Trophoblast cell (in vitro differentiated cells and primary cell): ENCODE data around the gene ST7.
"Not testable (repeated sequence)": the region's sequence is repeated elsewhere in the genome, so short reads cannot be mapped to it uniquely, and the experiment has no call there.

Experiments
- DNase-seq, 2 donors: peaks; one replicate each; pipeline ENCODE4 v3.0.0-alpha.2; 2016
- H2AFZ ChIP-seq: 2 replicates; pipeline ENCODE4 v1.6.1; 2013; ENCODE audit warnings: low read length, moderate library complexity, mild to moderate bottlenecking; ENCODE audit not compliant: insufficient read depth, poor library complexity
- H2AK5ac ChIP-seq: 2 replicates; pipeline ENCODE4 v1.6.1; 2013; ENCODE audit warnings: mild to moderate bottlenecking, low read length
- H2BK120ac ChIP-seq: 2 replicates; pipeline ENCODE4 v1.6.1; 2013; ENCODE audit warnings: low read length, mild to moderate bottlenecking, moderate library complexity; ENCODE audit not compliant: insufficient read depth, poor library complexity
- H2BK12ac ChIP-seq: 2 replicates; pipeline ENCODE4 v1.6.1; 2013; ENCODE audit warnings: mild to moderate bottlenecking, low read length, moderate library complexity
- H2BK5ac ChIP-seq: 2 replicates; pipeline ENCODE4 v1.6.1; 2013; ENCODE audit warnings: low read length, low read depth, moderate library complexity, mild to moderate bottlenecking; ENCODE audit not compliant: poor library complexity
- H3K14ac ChIP-seq: 2 replicates; pipeline ENCODE4 v1.6.1; 2013; ENCODE audit warnings: mild to moderate bottlenecking, low read length
- H3K18ac ChIP-seq: 2 replicates; pipeline ENCODE4 v1.6.1; 2013; ENCODE audit warnings: mild to moderate bottlenecking, low read length
- H3K23ac ChIP-seq: 2 replicates; pipeline ENCODE4 v1.6.1; 2013; ENCODE audit warnings: low read length
- H3K27ac ChIP-seq: 2 replicates; pipeline ENCODE4 v1.5.1; 2013; ENCODE audit warnings: low read depth, mild to moderate bottlenecking, inconsistent platforms, low read length, moderate library complexity
- H3K27me3 ChIP-seq: 2 replicates; pipeline ENCODE4 v1.6.1; 2013; ENCODE audit warnings: inconsistent platforms, mild to moderate bottlenecking, low read length, moderate library complexity; ENCODE audit not compliant: insufficient read depth
- H3K36me3 ChIP-seq, 2 experiments: 1 replicate in 1 of 2; 2 replicates in 1 of 2; pipeline ENCODE4 v1.6.1; 2013; ENCODE audit warnings: low read length in 2 of 2, mild to moderate bottlenecking in 2 of 2, moderate library complexity in 1 of 2; ENCODE audit not compliant: insufficient read depth in 2 of 2, control insufficient read depth in 1 of 2
- H3K4ac ChIP-seq: 2 replicates; pipeline ENCODE4 v1.6.1; 2013; ENCODE audit warnings: low read depth, mild to moderate bottlenecking, low read length, moderate library complexity
- H3K4me1 ChIP-seq, 2 experiments: 1 replicate in 1 of 2; 2 replicates in 1 of 2; pipeline ENCODE4 v1.6.1; 2013; ENCODE audit warnings: low read length in 2 of 2, mild to moderate bottlenecking in 2 of 2, moderate library complexity in 1 of 2; ENCODE audit not compliant: insufficient read depth in 2 of 2, control insufficient read depth in 1 of 2
- H3K4me2 ChIP-seq: 2 replicates; pipeline ENCODE4 v1.6.1; 2013; ENCODE audit warnings: inconsistent platforms, mild to moderate bottlenecking, low read length, moderate library complexity
- H3K4me3 ChIP-seq: 2 replicates; pipeline ENCODE4 v1.5.1; 2013; ENCODE audit warnings: mild to moderate bottlenecking, low read depth, low read length, inconsistent platforms
- H3K79me1 ChIP-seq: one replicate; pipeline ENCODE4 v1.6.1; 2013; ENCODE audit warnings: low read length
- H3K79me2 ChIP-seq: 2 replicates; pipeline ENCODE4 v1.6.1; 2013; ENCODE audit warnings: low read length, mild to moderate bottlenecking; ENCODE audit not compliant: control insufficient read depth, insufficient read depth, poor library complexity
- H3K9ac ChIP-seq: 2 replicates; pipeline ENCODE4 v1.6.1; 2013; ENCODE audit warnings: mild to moderate bottlenecking, low read length
- H3K9me3 ChIP-seq: 2 replicates; pipeline ENCODE4 v1.6.1; 2013; ENCODE audit warnings: low read depth, mild to moderate bottlenecking, control low read depth, inconsistent platforms, low read length; ENCODE audit not compliant: insufficient read depth
- H4K12ac ChIP-seq: 2 replicates; pipeline ENCODE4 v1.6.1; 2013; ENCODE audit warnings: low read depth, mild to moderate bottlenecking, low read length, moderate library complexity
- H4K8ac ChIP-seq: 2 replicates; pipeline ENCODE4 v1.6.1; 2013; ENCODE audit warnings: low read depth, mild to moderate bottlenecking, low read length, moderate library complexity
- H4K91ac ChIP-seq: one replicate; pipeline ENCODE4 v1.6.1; 2013; ENCODE audit warnings: low read depth, mild to moderate bottlenecking, low read length, moderate library complexity
- WGBS: extraction: QIAGEN DNeasy Blood & Tissue Kit; methylation state at CpG from one replicate; pipeline ENCODE4 v1.1.7; 2013; ENCODE audit warnings: missing lambda C conversion rate; ENCODE audit not compliant: insufficient read length, insufficient coverage; ENCODE audit errors: extremely low coverage; 5-methylcytosine and 5-hydroxymethylcytosine counted together

The ST7 gene

GRCh38 chr7:116957874-116958273 is 4.6 kb downstream of the ST7 start:
- Histone ChIP-seq H3K14ac (no peak overlapping the region), H3K36me3 (no peaks in the 10 kb centered on the region), H3K27ac (no peak overlapping the region), H3K4me2 (no peak overlapping the region), H3K4me3 (no peak overlapping the region), H3K79me2 (peaks cover 12% of the 10 kb centered on the region), H2BK5ac (no peak overlapping the region), H4K91ac (no peak overlapping the region), H2AK5ac (no peak overlapping the region), H3K9ac (no peak overlapping the region), H4K8ac (no peak overlapping the region), H3K4ac (no peak overlapping the region), H3K4me1 (peaks cover 0 to 2% of the 10 kb centered on the region in 2 experiments), H2AFZ (no peak overlapping the region), H3K23ac (no peak overlapping the region), H4K12ac (no peak overlapping the region), H3K18ac (no peak overlapping the region), H3K9me3 (no peaks in the 10 kb centered on the region), H2BK120ac (no peak overlapping the region), H3K79me1 (peaks cover 13% of the 10 kb centered on the region), H3K27me3 (no peaks in the 10 kb centered on the region), H2BK12ac (no peak overlapping the region)
- DNase-seq = no peak
- no CpG with 5 or more reads among the region's 2 CpGs for WGBS

- H3K27ac ChIP-seq, H4K8ac ChIP-seq, H2BK12ac ChIP-seq, H2AFZ ChIP-seq, H3K79me2 ChIP-seq, H3K9me3 ChIP-seq, H2BK5ac ChIP-seq, H4K91ac ChIP-seq, H3K79me1 ChIP-seq, DNase-seq, H4K12ac ChIP-seq, H3K36me3 ChIP-seq, H2BK120ac ChIP-seq, H3K9ac ChIP-seq, H3K18ac ChIP-seq, H3K4ac ChIP-seq, H2AK5ac ChIP-seq, H3K23ac ChIP-seq, H3K4me2 ChIP-seq, H3K27me3 ChIP-seq, H3K14ac ChIP-seq, H3K4me3 ChIP-seq, H3K4me1 ChIP-seq: not testable (repeated sequence)
- no CpG with 5 or more reads among the region's 4 CpGs for WGBS
Measured at GRCh38 chr7:116961966-116962673, 8.8 kb downstream of the ST7 start.

DNA sequence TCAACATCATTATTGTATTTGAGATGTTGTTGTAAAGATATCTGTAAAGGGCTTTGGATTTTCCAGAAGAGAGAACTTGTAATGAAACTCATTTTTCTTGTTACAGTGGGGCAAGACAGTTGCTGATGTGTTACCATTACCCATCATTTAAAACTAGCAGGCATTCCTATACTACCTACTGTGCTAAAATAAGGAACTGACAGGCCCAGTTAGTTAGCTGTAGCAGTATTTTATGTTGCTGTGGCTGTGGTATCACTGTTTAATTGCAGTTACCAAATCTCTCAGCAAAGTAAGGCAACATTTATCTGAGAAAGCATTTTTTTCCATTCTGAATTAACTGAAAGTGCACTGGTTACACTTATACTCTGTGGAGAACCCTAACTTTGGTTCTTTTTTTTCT is 9.9 kb downstream of the ST7 start:
- H3K79me2 ChIP-seq = no peaks in the 10 kb centered on the region
- no peak overlapping the region for H3K23ac ChIP-seq
- H3K4me3 ChIP-seq = no peak overlapping the region
- H3K9me3 ChIP-seq = peaks cover 2% of the 10 kb centered on the region
- no peak overlapping the region for H3K9ac ChIP-seq
- H2BK120ac ChIP-seq = no peak overlapping the region
- no peaks in the 10 kb centered on the region for H3K4me1 ChIP-seq
- H3K27me3 ChIP-seq = no peaks in the 10 kb centered on the region
- no peak overlapping the region for H2BK12ac ChIP-seq
- no peak overlapping the region for H3K18ac ChIP-seq
- H4K12ac ChIP-seq = no peak overlapping the region
- H2AFZ ChIP-seq = no peak overlapping the region
- no peak overlapping the region for H2AK5ac ChIP-seq
- no peak overlapping the region for H3K4ac ChIP-seq
- no peak overlapping the region for H3K14ac ChIP-seq
- no peak overlapping the region for H3K4me2 ChIP-seq
- no peaks in the 10 kb centered on the region for H3K79me1 ChIP-seq
- DNase-seq = no peak
- H4K8ac ChIP-seq = no peak overlapping the region
- H3K27ac ChIP-seq = no peak overlapping the region
- no peak overlapping the region for H2BK5ac ChIP-seq
- H3K36me3 ChIP-seq = no peaks in the 10 kb centered on the region
- H4K91ac ChIP-seq = no peak overlapping the region

- no peak overlapping the region for H3K4ac ChIP-seq
- H3K4me2 ChIP-seq = no peak overlapping the region
- H2AFZ ChIP-seq = no peak overlapping the region
- H3K18ac ChIP-seq = no peak overlapping the region
- H4K91ac ChIP-seq = no peak overlapping the region
- H3K14ac ChIP-seq = no peak overlapping the region
- no peak overlapping the region for H2BK120ac ChIP-seq
- H4K8ac ChIP-seq = no peak overlapping the region
- DNase-seq = no peak
- no peak overlapping the region for H3K9ac ChIP-seq
- H2BK5ac ChIP-seq = no peak overlapping the region
- no peak overlapping the region for H4K12ac ChIP-seq
- H3K27ac ChIP-seq = no peak overlapping the region
- H2BK12ac ChIP-seq = no peak overlapping the region
- no peaks in the 10 kb centered on the region for H3K79me2 ChIP-seq
- H2AK5ac ChIP-seq = no peak overlapping the region
- H3K27me3 ChIP-seq = no peaks in the 10 kb centered on the region
- peaks cover 2% of the 10 kb centered on the region for H3K9me3 ChIP-seq
- no peak overlapping the region for H3K4me3 ChIP-seq
- no peaks in the 10 kb centered on the region for H3K36me3 ChIP-seq
- H3K4me1 ChIP-seq = no peaks in the 10 kb centered on the region
- H3K79me1 ChIP-seq = no peaks in the 10 kb centered on the region
- no peak overlapping the region for H3K23ac ChIP-seq
Measured at GRCh38 chr7:116966601-116967000, 13.3 kb downstream of the ST7 start.
